Measurements from ENCODE around the gene ABHD11.
"Not testable (repeated sequence)": the region's sequence is repeated elsewhere in the genome, so short reads cannot be mapped to it uniquely, and the experiment has no call there.

The ABHD11 gene

GRCh38 chr7:73738612-73739386, at the start of gene ABHD11:
ABHD11 (minus strand) TSS chr7:73738802; CDS start chr7:73738770, 32 bp downstream.
- DNase-seq: peak; percentile 96 to 97

GRCh38 chr7:73787786-73788048, 49.1 kb upstream of the ABHD11 start:
- not testable (repeated sequence) for DNase-seq

GRCh38 chr7:73786588-73786987, 48.0 kb upstream of the ABHD11 start:
- DNase-seq: no peak

GRCh38 chr7:73779517-73779916, 40.9 kb upstream of the ABHD11 start:
- no peak for DNase-seq

- DNase-seq: no peak
Observed at GRCh38 chr7:73778801-73779389, 40.3 kb upstream of the ABHD11 start.

- no peak for DNase-seq
Observed at GRCh38 chr7:73774923-73775322, 36.3 kb upstream of the ABHD11 start.

GRCh38 chr7:73773700-73774517, 35.3 kb upstream of the ABHD11 start:
- no peak for DNase-seq

- DNase-seq: no peak
Observed at GRCh38 chr7:73770860-73771670, 32.5 kb upstream of the ABHD11 start.

- DNase-seq: no peak
Observed at GRCh38 chr7:73770002-73770859, 31.6 kb upstream of the ABHD11 start, which contains the start of gene CLDN3. CLDN3 (minus strand) TSS chr7:73770270; CDS start chr7:73770049, 221 bp downstream.

GRCh38 chr7:73769481-73770001, 30.9 kb upstream of the ABHD11 start:
- no peak for DNase-seq

GRCh38 chr7:73768641-73769480, 30.3 kb upstream of the ABHD11 start:
- no peak for DNase-seq

GRCh38 chr7:73766556-73767229, 28.1 kb upstream of the ABHD11 start:
- no peak for DNase-seq

GRCh38 chr7:73762659-73762999, 24.0 kb upstream of the ABHD11 start:
- no peak for DNase-seq

GRCh38 chr7:73761854-73762658, 23.5 kb upstream of the ABHD11 start:
- no peak for DNase-seq

- DNase-seq: no peak
Observed at GRCh38 chr7:73758581-73759138, 20.1 kb upstream of the ABHD11 start.

GRCh38 chr7:73749931-73750776, 11.6 kb upstream of the ABHD11 start:
- DNase-seq: no peak

GRCh38 chr7:73746378-73746777, 7.8 kb upstream of the ABHD11 start:
- no peak for DNase-seq

Data from hippocampal formation (tissue), 2 donors.